ENCODE data around the gene RAVER2. TPM values are rescaled to one million over a fixed set of nuclear protein-coding genes. Genes with fewer than 3 reads are reported as not detected.

Gene RAVER2
- total RNA-seq, 1 experiment from 2014 or later = 13.3 TPM

GRCh38 chr1:64798872-64799271 lies 54.0 kb downstream of the RAVER2 start:
- no peaks in the 10 kb centered on the region for H3K79me1 ChIP-seq (ENCODE audit: insufficient read depth, low read depth, low read length, poor library complexity, severe bottlenecking)
- Mint-ChIP-seq H3K9me3 (no peaks in the 10 kb centered on the region), H3K4me3 (no peak overlapping the region), H3K36me3 (ENCODE audit: insufficient read depth in 1 of 3, low read depth in 3 of 3) (peaks cover 4 to 6% (median 5%) of the 10 kb centered on the region in 3 experiments), H3K4me1 (peaks cover 0 to 8% of the 10 kb centered on the region in 2 experiments; a peak in 2 of 4 replicates), H3K27me3 (ENCODE audit: low read depth) (no peaks in the 10 kb centered on the region), H3K27ac (no peak overlapping the region)
- no peak overlapping the region for H3T11ph ChIP-seq (ENCODE audit: low read length)
- no peaks in the 10 kb centered on the region for H3K79me2 ChIP-seq (ENCODE audit: insufficient read depth, low read length)
- no peak overlapping the region for H4K91ac ChIP-seq (ENCODE audit: insufficient read length, low read depth, low read length)
- H3K9me3 ChIP-seq (ENCODE audit: control insufficient read depth, low read depth, low read length) = no peaks in the 10 kb centered on the region
- no peak overlapping the region for H2AFZ ChIP-seq (ENCODE audit: low read length)
- no peak overlapping the region for H2BK12ac ChIP-seq (ENCODE audit: insufficient read length, low read depth, low read length)
- H3K23ac ChIP-seq (ENCODE audit: insufficient read length, low read depth, low read length) = no peak overlapping the region
- H2AK5ac ChIP-seq (ENCODE audit: insufficient read length, low read length) = no peak overlapping the region
- H3K4me1 ChIP-seq (ENCODE audit: insufficient read depth, low read length) = no peaks in the 10 kb centered on the region
- no peak overlapping the region for H3K9ac ChIP-seq (ENCODE audit: extremely low read depth, insufficient read length, low read length)
- no peak overlapping the region for H2BK5ac ChIP-seq (ENCODE audit: insufficient read length, low read length)
- no peak overlapping the region for H2BK20ac ChIP-seq (ENCODE audit: low read depth, low read length, poor library complexity, severe bottlenecking)
- H3K27ac ChIP-seq (ENCODE audit: insufficient read length, low read depth, low read length) = no peak overlapping the region
- no peaks in the 10 kb centered on the region for H3K27me3 ChIP-seq (ENCODE audit: insufficient read depth, low read length)
- no peak overlapping the region for H4K8ac ChIP-seq (replicated peaks; ENCODE audit: insufficient read length, low read depth, low read length)
- H3K14ac ChIP-seq (ENCODE audit: insufficient read depth, low read length) = no peak overlapping the region
- no peak overlapping the region for H3K18ac ChIP-seq (ENCODE audit: insufficient read length, low read depth, low read length)
- no peaks in the 10 kb centered on the region for H4K20me1 ChIP-seq (ENCODE audit: control insufficient read depth, insufficient read depth, insufficient read length)
- no peaks in the 10 kb centered on the region for H3K23me2 ChIP-seq (ENCODE audit: insufficient read length, low read depth, low read length, poor library complexity, severe bottlenecking)
- TF ChIP-seq, protein P1, sequence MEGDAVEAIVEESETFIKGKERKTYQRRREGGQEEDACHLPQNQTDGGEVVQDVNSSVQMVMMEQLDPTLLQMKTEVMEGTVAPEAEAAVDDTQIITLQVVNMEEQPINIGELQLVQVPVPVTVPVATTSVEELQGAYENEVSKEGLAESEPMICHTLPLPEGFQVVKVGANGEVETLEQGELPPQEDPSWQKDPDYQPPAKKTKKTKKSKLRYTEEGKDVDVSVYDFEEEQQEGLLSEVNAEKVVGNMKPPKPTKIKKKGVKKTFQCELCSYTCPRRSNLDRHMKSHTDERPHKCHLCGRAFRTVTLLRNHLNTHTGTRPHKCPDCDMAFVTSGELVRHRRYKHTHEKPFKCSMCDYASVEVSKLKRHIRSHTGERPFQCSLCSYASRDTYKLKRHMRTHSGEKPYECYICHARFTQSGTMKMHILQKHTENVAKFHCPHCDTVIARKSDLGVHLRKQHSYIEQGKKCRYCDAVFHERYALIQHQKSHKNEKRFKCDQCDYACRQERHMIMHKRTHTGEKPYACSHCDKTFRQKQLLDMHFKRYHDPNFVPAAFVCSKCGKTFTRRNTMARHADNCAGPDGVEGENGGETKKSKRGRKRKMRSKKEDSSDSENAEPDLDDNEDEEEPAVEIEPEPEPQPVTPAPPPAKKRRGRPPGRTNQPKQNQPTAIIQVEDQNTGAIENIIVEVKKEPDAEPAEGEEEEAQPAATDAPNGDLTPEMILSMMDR (conservative IDR thresholded peaks at IDR 0.05) = no peak
- H3K56ac ChIP-seq (ENCODE audit: insufficient read length, low read depth, low read length) = no peak overlapping the region
- H3K4ac ChIP-seq (ENCODE audit: low read depth, low read length) = no peak overlapping the region
- no peak overlapping the region for H2BK15ac ChIP-seq (ENCODE audit: low read depth, low read length)
- no peak overlapping the region for H3K4me2 ChIP-seq (ENCODE audit: insufficient read depth, insufficient read length, low read length)
- H2BK120ac ChIP-seq (ENCODE audit: low read depth, low read length, poor library complexity, severe bottlenecking) = no peak overlapping the region
- no peak for DNase-seq
- H4K5ac ChIP-seq (ENCODE audit: insufficient read length, low read depth, low read length) = no peak overlapping the region

Data from H9 (cell line).